HEK293 (cell line): ENCODE results near the gene HEBP1.

Source experiments
- CTCF ChIA-PET: fragments of 350-600 bp; formaldehyde crosslinking; extraction: SDS; loops from one replicate; lab custom pipeline; 2021; ENCODE audit warnings: antibody characterized with exemption; lab: Yijun Ruan, JAX
- POLR2A ChIA-PET: fragments of 300-600 bp; formaldehyde crosslinking; extraction: SDS; loops from one replicate; lab custom pipeline; 2020; ENCODE audit warnings: antibody characterized with exemption, inconsistent platforms; lab: Yijun Ruan, JAX
- H3K27ac ChIP-seq: fragments of 200-500 bp; sonication (Bioruptor generic); 2 replicates; pipeline ENCODE4 v1.5.1; 2014; ENCODE audit warnings: low read depth, low read length, control low read depth, inconsistent platforms; ENCODE audit errors: extremely low read depth
- H3K36me3 ChIP-seq, 2 experiments: fragments of 200-500 bp in 1 of 2; sonication (Bioruptor generic) in 1 of 2; 1 replicate in 1 of 2; 2 replicates in 1 of 2; pipeline ENCODE4 v1.5.1; 2014 to 2017; ENCODE audit warnings: inconsistent platforms in 2 of 2, low read length in 2 of 2; ENCODE audit not compliant: control insufficient read depth in 2 of 2, insufficient read depth in 1 of 2
- H3K4me1 ChIP-seq: fragments of 200-500 bp; sonication (Bioruptor generic); 2 replicates; pipeline ENCODE4 v1.5.1; 2014; ENCODE audit warnings: mild to moderate bottlenecking, low read length, inconsistent platforms; ENCODE audit not compliant: control insufficient read depth, insufficient read depth
- H3K4me3 ChIP-seq: 2 replicates; pipeline ENCODE4 v1.5.1; 2011; ENCODE audit warnings: low read depth, mild to moderate bottlenecking, control low read depth, low read length, moderate library complexity
- H3K9me3 ChIP-seq: fragments of 200-500 bp; sonication (Bioruptor generic); 2 replicates; pipeline ENCODE4 v1.5.1; 2014; ENCODE audit warnings: low read depth, low read length, inconsistent platforms; ENCODE audit not compliant: control insufficient read depth, insufficient read depth
- GLI4 ChIP-seq: fragments of 450-650 bp; formaldehyde crosslinking; IDR thresholded peaks from 2 replicates; pipeline ENCODE4 v1.5.1; 2016; ENCODE audit warnings: missing biosample characterization, missing genetic modification characterization
- KLF10 ChIP-seq: fragments of 450-650 bp; IDR thresholded peaks from 2 replicates; pipeline ENCODE4 v1.5.1; 2018; ENCODE audit warnings: missing biosample characterization, mild to moderate bottlenecking, missing genetic modification characterization
- KLF7 ChIP-seq: fragments of 450-650 bp; formaldehyde crosslinking; IDR thresholded peaks from 2 replicates; pipeline ENCODE4 v1.5.1; 2016; ENCODE audit warnings: missing biosample characterization, missing genetic modification characterization, borderline replicate concordance
- MYNN ChIP-seq: fragments of 450-650 bp; formaldehyde crosslinking; IDR thresholded peaks from 2 replicates; pipeline ENCODE4 v1.5.1; 2016; ENCODE audit warnings: missing biosample characterization, missing genetic modification characterization, borderline replicate concordance
- OVOL3 ChIP-seq: fragments of 450-650 bp; formaldehyde crosslinking; IDR thresholded peaks from 2 replicates; pipeline ENCODE4 v1.5.1; 2016; ENCODE audit warnings: missing biosample characterization, missing genetic modification characterization
- SCRT1 ChIP-seq: fragments of 450-650 bp; formaldehyde crosslinking; IDR thresholded peaks from 2 replicates; pipeline ENCODE4 v1.5.1; 2016; ENCODE audit warnings: missing biosample characterization, missing genetic modification characterization, borderline replicate concordance
- TRIM28 ChIP-seq: IDR thresholded peaks from 2 replicates; pipeline ENCODE4 v1.6.1; 2011; ENCODE audit warnings: low read length, control low read depth, borderline replicate concordance
- ZBTB17 ChIP-seq: fragments of 450-650 bp; formaldehyde crosslinking; IDR thresholded peaks from 2 replicates; pipeline ENCODE4 v1.5.1; 2016; ENCODE audit warnings: missing biosample characterization, missing genetic modification characterization
- ZFP3 ChIP-seq: fragments of 450-650 bp; formaldehyde crosslinking; IDR thresholded peaks from 2 replicates; pipeline ENCODE4 v1.5.1; 2016; ENCODE audit warnings: low read depth, missing biosample characterization, missing genetic modification characterization
- ZIC2 ChIP-seq: fragments of 450-650 bp; formaldehyde crosslinking; IDR thresholded peaks from 2 replicates; pipeline ENCODE4 v1.5.1; 2016; ENCODE audit warnings: missing biosample characterization, missing genetic modification characterization
- ZNF112 ChIP-seq: fragments of 450-650 bp; formaldehyde crosslinking; IDR thresholded peaks from 2 replicates; pipeline ENCODE4 v1.5.0; 2017; ENCODE audit warnings: missing biosample characterization, missing genetic modification characterization
- ZNF19 ChIP-seq: fragments of 450-650 bp; formaldehyde crosslinking; IDR thresholded peaks from 2 replicates; pipeline ENCODE4; 2016; ENCODE audit warnings: missing biosample characterization, missing genetic modification characterization, low read depth
- ZNF223 ChIP-seq: fragments of 450-650 bp; formaldehyde crosslinking; IDR thresholded peaks from 2 replicates; pipeline ENCODE4 v1.5.1; 2016; ENCODE audit warnings: missing biosample characterization, missing genetic modification characterization
- ZNF23 ChIP-seq: fragments of 450-650 bp; formaldehyde crosslinking; IDR thresholded peaks from 2 replicates; pipeline ENCODE4 v1.5.1; 2016; ENCODE audit warnings: missing biosample characterization, missing genetic modification characterization, borderline replicate concordance
- ZNF26 ChIP-seq: fragments of 450-650 bp; formaldehyde crosslinking; IDR thresholded peaks from 2 replicates; pipeline ENCODE4 v1.5.1; 2016; ENCODE audit warnings: missing biosample characterization, missing genetic modification characterization
- ZNF501 ChIP-seq: fragments of 450-650 bp; formaldehyde crosslinking; IDR thresholded peaks from 2 replicates; pipeline ENCODE4 v1.5.1; 2016; ENCODE audit warnings: missing biosample characterization, missing genetic modification characterization
- ZNF544 ChIP-seq: fragments of 450-650 bp; formaldehyde crosslinking; IDR thresholded peaks from 2 replicates; pipeline ENCODE4 v1.5.0; 2017; ENCODE audit warnings: missing biosample characterization, missing genetic modification characterization
- ZNF692 ChIP-seq: fragments of 450-650 bp; formaldehyde crosslinking; IDR thresholded peaks from 2 replicates; pipeline ENCODE4 v1.5.1; 2016; ENCODE audit warnings: missing biosample characterization, missing genetic modification characterization
- ZNF76 ChIP-seq: fragments of 450-650 bp; formaldehyde crosslinking; IDR thresholded peaks from 2 replicates; pipeline ENCODE4; 2016; ENCODE audit warnings: low read depth, missing biosample characterization, missing genetic modification characterization, borderline replicate concordance
- ZNF830 ChIP-seq: fragments of 450-650 bp; IDR thresholded peaks from 2 replicates; pipeline ENCODE4 v1.5.0; 2018; ENCODE audit warnings: missing biosample characterization, missing genetic modification characterization, low read depth, mild to moderate bottlenecking, moderate library complexity
- ZNF837 ChIP-seq: fragments of 450-650 bp; formaldehyde crosslinking; IDR thresholded peaks from 2 replicates; pipeline ENCODE4 v1.5.1; 2016; ENCODE audit warnings: missing biosample characterization, missing genetic modification characterization
- TF ChIP-seq, protein P1 (sequence below): fragments of 450-650 bp; formaldehyde crosslinking; IDR thresholded peaks from 2 replicates; pipeline ENCODE4 v1.5.1; 2016; ENCODE audit warnings: missing biosample characterization, missing genetic modification characterization

The HEBP1 gene

DNA sequence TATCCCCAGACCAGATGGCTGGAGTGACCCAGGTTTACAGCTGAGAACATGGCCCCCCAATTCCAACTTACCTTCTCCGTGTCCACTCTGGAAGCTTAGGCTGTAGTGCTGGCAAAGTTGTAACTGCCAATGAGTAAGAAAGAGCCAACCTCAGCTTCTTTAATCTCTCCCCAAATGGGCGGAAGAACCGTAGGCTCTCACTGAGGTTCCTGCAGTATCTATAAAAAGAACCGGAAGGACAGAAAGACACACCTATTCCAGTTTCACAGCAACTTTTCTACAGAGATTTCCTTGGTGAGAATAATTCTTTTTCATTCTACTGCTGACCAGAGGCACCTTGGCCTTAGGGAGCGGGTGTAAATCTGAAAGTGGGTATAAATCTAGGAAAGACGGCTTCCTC lies 48.0 kb downstream of the HEBP1 start, which contains the start of gene GPRC5D (continued):
- TF ChIP-seq ZNF692 (tag by site-specific recombination) (no peak), TRIM28 (no peak), ZNF23 (tag by site-specific recombination) (no peak), SCRT1 (tag by site-specific recombination) (no peak), ZNF19 (tag by site-specific recombination) (no peak)

DNA sequence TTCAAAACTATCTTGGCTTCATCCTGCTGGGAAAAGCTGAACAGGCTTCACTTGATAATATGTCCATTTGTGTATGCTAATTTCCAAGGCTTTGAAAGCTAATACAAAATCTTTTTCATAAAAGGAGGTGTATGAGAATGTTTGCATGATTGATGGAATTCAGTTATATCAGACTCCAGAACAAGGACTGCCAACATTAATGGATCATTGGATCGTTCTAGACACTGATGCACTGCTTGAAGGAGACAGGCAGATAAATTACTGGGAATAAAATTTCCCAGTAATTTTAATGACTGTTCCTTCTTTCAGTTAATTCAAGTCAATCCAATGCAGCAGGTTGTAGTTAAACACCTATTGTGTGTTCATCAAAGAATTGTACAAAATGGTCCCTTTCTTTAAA lies 48.6 kb downstream of the HEBP1 start:
- Histone ChIP-seq H3K27ac (no peak overlapping the region), H3K4me3 (no peak overlapping the region), H3K4me1 (no peaks in the 10 kb centered on the region), H3K36me3 (no peaks in the 10 kb centered on the region), H3K9me3 (no peaks in the 10 kb centered on the region)
- ChIA-PET CTCF (no interaction called here), POLR2A (no interaction called here)
- TF ChIP-seq, protein P1, sequence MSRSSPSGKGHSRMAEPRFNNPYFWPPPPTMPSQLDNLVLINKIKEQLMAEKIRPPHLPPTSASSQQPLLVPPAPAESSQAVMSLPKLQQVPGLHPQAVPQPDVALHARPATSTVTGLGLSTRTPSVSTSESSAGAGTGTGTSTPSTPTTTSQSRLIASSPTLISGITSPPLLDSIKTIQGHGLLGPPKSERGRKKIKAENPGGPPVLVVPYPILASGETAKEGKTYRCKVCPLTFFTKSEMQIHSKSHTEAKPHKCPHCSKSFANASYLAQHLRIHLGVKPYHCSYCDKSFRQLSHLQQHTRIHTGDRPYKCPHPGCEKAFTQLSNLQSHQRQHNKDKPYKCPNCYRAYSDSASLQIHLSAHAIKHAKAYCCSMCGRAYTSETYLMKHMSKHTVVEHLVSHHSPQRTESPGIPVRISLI: no peak
- TF ChIP-seq KLF7 (tag by site-specific recombination) (no peak), ZNF112 (no peak), ZBTB17 (no peak), ZNF223 (tag by site-specific recombination) (no peak), ZNF544 (tag by site-specific recombination) (no peak), GLI4 (no peak), ZNF26 (tag by site-specific recombination) (no peak), ZNF837 (tag by site-specific recombination) (no peak), ZNF76 (tag by site-specific recombination) (no peak), MYNN (tag by site-specific recombination) (no peak), ZNF830 (tag by site-specific recombination) (no peak), KLF10 (tag by site-specific recombination) (no peak)

DNA sequence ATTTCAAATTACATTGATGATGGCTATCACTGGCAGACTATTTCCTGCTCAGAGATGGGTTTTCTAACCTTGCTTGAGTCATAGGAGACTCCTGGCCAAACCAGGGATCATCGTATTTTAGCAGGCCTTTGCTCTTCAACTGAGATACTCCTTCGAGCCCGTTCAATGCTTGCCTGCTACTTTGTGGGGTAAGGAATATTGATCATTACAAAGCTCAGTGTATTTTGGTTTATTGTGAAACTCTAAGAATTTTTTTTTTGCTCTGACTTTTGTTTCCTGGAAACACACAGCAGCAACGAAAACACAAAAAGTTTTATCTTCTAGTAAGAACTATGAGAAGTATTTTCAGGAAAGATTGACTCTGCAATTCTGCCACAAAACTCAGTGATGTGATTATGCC lies 52.2 kb downstream of the HEBP1 start:
- TF ChIP-seq OVOL3 (tag by site-specific recombination) (no peak), MYNN (tag by site-specific recombination) (no peak), ZFP3 (tag by site-specific recombination) (no peak), ZNF501 (tag by site-specific recombination) (no peak), ZIC2 (no peak)
- ChIA-PET CTCF (interaction anchor here (0.6 kb wide), 1 partner anchor 227 kb away, joined by 3 read pairs; no protein-coding TSS in a partner anchor), POLR2A (no interaction called here)

More for the DNA sequence above, 52.2 kb downstream of the HEBP1 start:
- Histone ChIP-seq H3K27ac (no peak overlapping the region), H3K9me3 (no peaks in the 10 kb centered on the region), H3K4me1 (no peaks in the 10 kb centered on the region), H3K36me3 (no peaks in the 10 kb centered on the region), H3K4me3 (no peak overlapping the region)
